DLD1 (cell line): Measurements from ENCODE around the gene NUDT4.
"Not testable (repeated sequence)": the region's sequence is repeated elsewhere in the genome, so short reads cannot be mapped to it uniquely, and the experiment has no call there.

Experiments used
- in situ Hi-C: cut with HindIII; loops from 2 replicates; pipeline ENCODE4 v1.10.0; 2017; ENCODE audit warnings: low sequenced_read_pairs

The NUDT4 gene

GRCh38 chr12:93366422-93366821 is 11.3 kb upstream of the NUDT4 start:
- in situ Hi-C loops = no loop called here

- in situ Hi-C loops = no loop called here
These were observed 9.0 kb upstream of the NUDT4 start for GRCh38 chr12:93368766-93369165.

DNA sequence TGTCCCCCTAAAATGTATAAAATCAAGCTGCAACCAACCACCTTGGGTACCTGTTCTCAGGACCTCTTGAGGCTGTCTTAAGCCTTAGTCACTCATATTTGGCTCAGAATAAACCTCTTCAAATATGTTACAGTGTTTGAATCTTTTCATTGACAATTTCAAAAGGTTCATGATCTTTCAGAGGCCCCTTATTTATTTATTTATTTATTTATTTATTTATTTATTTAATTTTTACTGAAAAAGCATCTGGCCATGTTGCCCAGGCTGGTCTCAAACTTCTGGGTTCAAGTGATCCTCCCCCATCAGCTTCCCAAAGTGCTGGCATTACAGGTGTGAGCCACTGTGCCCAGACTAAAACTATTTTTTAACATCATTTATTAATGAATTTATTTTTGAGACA is 8.2 kb upstream of the NUDT4 start:
- in situ Hi-C loops = no loop called here

DNA sequence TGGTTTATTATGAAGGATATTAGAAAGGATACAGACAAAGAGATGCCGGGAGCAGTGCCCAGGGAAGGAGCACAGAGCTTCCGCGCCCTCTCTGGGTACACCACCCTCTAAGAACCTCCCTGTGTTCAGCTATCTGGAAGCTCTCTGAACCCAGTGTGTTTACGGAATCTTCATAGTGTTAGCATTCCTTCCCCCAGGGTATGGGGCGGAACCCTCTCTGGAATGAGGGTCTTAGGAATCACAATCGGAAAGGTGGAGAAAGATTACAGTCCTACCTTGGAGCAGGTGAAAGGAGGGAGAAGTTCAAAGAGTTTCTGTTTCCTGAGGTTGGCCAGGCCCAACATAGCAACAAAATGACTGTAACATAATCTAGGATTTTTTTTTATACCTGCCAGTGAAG is 6.8 kb upstream of the NUDT4 start:
- in situ Hi-C loops = no loop called here

GRCh38 chr12:93373961-93374656 is 3.6 kb upstream of the NUDT4 start:
- in situ Hi-C loops = no loop called here

GRCh38 chr12:93375906-93376305 is 1.8 kb upstream of the NUDT4 start:
- in situ Hi-C loops = no loop called here

DNA sequence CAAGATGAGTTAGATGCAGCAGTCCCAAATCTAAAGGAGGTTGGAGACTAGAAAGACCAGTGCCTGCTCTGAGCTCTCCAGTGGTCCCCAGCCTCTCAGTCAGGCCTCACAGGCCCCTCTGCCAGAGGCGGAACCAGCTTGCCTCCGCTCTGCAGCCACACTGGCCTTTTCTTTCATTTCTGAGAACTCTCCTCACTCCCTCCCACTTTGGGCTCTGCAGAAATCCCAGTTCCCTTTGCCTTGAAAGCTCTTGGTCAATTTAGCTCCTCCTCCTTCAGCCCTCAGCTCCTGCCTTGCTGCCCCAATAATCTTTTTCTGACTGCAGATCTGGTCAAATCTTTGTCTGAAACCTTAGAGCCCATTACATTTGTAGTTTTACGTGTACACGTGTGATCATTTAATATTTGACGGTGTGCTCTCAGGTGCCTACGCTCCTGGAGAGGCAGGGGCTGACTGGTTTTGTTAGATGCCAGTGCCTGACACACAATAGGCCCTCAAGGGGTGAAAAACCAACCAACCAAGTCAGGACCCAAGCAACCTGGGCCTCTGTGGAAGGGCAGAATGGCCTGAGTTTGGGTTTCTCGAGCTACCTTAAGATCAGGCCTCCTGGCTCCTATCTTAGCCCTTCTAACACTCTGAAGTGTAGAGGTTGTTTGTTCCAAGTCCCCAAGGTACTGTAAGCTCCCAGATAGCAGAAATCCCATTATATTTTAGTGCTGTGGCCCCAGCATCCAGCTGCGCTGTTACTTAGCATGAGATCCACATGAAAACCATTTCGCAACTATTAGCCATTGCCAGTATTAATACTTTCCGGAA is 1.1 kb upstream of the NUDT4 start:
- in situ Hi-C loops = no loop called here

DNA sequence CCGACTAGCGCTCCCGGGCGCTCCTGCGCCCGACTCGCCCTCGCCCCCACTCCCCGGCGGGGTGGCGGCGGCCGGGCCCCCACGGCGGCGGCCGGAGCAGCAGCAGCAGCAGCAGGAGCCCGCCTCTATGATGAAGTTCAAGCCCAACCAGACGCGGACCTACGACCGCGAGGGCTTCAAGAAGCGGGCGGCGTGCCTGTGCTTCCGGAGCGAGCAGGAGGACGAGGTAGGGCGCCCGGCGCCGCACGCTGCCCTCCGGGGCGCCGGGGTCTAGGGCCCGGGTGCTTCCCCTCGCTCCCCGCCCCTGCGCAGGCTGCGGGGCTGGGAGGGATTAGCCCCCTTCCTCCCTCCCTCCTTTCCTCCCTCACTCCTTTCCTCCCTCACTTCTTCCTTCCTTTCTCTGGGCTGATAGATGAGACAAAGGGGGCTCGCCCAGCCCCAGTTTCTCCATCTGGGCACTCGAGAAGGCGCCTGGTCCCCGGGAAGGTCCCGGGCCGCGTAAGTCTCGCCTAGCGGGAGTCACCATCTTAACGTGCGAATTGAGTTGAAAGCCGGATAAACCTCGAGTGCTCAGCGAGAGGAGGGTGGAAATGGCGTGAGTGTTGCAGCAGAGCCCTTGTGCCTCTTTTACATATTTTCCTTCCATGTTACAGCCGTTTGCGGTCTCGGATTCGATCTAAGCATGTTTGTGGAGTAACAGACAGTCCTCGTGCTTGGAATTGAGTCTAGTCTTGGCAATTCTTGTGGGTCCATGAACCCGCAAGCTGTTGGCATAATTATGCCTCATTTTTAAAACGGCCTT is 672 bp downstream of the NUDT4 start:
- in situ Hi-C loops = not testable (repeated sequence)

GRCh38 chr12:93378998-93379325 is 1.2 kb downstream of the NUDT4 start:
- in situ Hi-C loops = no loop called here

DNA sequence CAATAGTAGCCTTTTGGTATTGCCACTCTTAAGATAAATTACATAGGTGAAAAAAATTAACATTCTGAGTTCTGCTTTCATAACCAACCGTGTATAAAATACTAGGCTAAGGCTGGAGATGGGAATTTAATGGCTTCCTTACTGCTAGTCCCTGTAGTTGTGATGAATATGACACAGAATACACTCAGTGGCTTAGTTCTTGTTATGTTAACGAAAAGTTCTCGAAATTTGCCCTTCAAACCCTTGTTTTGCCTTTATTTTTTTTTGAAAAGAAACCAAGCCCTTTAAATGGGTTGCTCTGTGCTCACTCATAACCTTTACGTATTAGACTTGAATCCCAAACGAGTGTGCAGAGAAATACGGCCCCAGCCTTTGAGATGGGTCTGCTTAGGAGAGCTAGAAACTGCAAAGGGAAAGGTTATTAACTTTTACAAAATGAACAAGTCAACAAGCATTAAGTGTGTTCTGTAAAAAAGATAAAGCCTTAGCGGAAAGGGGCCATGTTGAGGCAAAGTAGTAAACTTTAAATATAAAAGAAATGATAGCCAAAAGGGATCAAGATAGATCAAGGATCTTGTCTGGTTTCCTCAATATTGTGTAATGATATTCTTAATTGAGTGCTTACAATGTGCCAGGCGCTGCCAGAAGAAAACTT is 1.7 kb downstream of the NUDT4 start:
- in situ Hi-C loops = no loop called here

DNA sequence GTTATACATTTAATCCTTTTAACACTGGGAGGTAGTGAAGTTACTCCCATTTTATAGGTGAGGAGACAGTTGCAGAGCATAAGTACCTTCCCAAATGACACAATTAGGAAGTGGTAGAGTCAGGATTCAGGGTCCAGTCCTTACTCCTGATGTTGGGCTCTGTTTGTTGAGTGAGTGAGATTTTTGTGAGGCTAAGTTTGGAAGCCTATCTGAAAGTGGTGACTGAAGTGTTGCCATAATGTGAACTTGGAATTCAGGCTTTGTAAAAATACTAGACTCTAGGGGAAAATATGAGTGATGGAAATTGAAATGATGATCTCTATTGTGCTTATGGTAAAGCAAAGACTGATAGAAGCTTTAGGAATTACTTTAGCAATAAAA is 2.2 kb downstream of the NUDT4 start:
- in situ Hi-C loops = no loop called here

- in situ Hi-C loops = no loop called here
These were observed 2.9 kb downstream of the NUDT4 start for GRCh38 chr12:93380480-93381121.

DNA sequence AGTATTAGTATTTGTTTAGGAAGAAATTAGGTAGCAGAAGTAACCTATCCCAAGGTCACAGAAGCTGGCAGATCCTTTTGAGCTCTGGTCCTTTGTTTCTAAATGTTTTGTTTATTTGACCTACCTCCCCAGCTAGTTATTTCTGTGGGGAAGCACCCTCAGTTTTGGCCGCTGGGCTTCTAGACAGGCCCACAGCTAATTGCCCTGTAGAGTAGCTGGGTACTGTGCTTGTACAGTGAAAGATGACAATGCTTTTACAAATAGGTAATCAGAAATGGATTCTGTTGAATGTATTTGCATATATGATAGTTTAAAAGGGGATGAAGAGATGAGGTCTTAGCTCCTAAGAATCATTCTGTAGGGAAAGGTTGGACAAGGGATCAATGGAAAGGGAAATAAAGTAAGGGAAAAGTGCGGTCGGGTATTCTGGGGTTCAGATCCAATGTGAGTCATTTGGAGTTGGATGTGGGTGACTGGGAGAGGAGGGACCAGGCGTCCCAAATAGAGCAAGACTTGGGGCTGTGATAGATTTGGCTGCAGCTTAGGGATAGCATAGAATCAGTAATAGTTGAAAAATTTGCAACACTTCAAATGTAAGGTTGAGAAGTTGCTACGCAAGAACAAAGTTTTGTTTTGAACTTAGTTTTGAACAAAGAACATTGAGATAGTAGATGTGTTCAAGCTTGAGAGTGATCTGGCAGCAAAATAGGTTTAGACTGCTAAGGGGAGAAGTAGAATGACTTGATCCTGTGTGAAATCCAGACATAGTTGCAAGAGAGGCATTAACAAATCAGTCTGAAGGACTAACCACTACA is 3.6 kb downstream of the NUDT4 start:
- in situ Hi-C loops = no loop called here

GRCh38 chr12:93381976-93382437 is 4.3 kb downstream of the NUDT4 start:
- in situ Hi-C loops = not testable (repeated sequence)

- in situ Hi-C loops = no loop called here
These were observed 10.1 kb downstream of the NUDT4 start for GRCh38 chr12:93387780-93388179.

DNA sequence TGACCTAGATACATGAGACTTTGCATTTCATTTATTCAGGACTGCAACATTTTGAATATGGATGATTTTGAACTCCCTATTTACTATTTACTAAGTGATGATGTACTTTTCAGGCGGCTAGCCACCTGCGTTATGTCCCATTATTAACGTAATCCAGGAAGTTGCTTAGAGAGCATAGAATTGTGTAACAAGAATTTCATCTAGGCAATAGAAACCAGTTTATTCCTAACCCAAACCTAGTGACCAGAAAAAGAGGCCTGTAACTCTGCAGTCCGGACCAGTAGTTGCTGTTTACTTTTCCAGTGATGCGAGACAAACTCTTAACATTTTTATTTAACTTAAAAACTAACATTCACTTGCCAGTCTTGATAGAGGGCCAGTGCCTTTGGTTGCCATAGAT is 12.3 kb downstream of the NUDT4 start:
- in situ Hi-C loops = no loop called here

DNA sequence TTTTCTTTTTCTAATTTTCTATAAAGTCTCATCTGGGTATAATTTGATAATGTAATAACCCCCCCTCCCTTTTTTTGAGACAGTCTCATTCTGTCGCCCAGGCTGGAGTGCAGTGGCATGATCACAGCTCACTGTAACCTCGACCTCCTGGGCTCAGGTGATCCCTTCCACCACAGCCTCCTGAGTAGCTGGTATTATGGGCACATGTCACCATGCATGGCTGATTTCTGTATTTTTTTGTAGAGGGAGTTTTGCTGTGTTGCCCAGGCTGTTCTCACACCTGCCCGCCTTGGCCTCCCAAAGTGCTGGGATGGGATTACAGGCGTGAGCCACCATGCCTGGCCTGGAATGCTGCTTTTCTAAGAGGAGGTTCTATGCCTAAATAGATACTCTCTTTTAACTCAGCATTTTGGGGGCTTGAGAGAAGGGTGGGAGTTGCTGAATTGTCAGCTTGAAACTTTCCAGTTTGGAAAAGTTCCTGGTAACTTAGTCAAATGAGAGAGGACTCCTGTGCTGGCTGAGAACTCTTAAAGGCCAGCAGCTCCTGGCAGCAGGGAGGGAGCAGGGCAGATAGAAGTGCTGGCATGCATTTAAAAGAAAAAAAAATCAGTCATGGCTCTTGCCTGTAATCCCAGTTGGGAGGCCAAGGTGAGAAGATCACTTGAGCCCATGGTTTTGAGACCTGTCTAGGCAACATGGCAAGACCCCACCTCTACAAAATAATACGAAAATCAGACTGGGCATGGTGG is 13.0 kb downstream of the NUDT4 start:
- in situ Hi-C loops = no loop called here

GRCh38 chr12:93393425-93393824 is 15.7 kb downstream of the NUDT4 start:
- in situ Hi-C loops = no loop called here

- in situ Hi-C loops = no loop called here
These were observed 19.7 kb downstream of the NUDT4 start for GRCh38 chr12:93397412-93397811.
